ENCODE results near the gene PRDM16. TPM values are rescaled to one million over a fixed set of nuclear protein-coding genes. Genes with fewer than 3 reads are reported as not detected.

PRDM16 gene
- total and polyA plus RNA-seq, 2 of the 4 experiments (the other 2 are of a cell fraction) = 0.02 TPM; not detected in 1

- no peak for TF ChIP-seq MAFK (IDR thresholded peaks at IDR 0.05; ENCODE audit: low read depth, low read length)
Measured at GRCh38 chr1:3405974-3406867, 337.2 kb downstream of the PRDM16 start (continued).

- H4K20me1 ChIP-seq (ENCODE audit: insufficient read depth, low read length) = no peaks in the 10 kb centered on the region
- peaks cover 3% of the 10 kb centered on the region; the same call in 1 of the 2 replicates for H3K9me3 ChIP-seq (ENCODE audit: control insufficient read depth, insufficient read depth, low read length)
- no peaks in the 10 kb centered on the region; the same call in 1 of the 2 replicates for H3K27me3 ChIP-seq (ENCODE audit: control insufficient read depth, insufficient read depth, low read length)
- 88% methylated on average over 5 of the region's 12 CpGs; no CpG with 5 or more reads in 1 of the 2 experiments for WGBS, 2 experiments (ENCODE audit: extremely low coverage in 2 of 2, insufficient read length in 1 of 2)
- DNase-seq (no peak), ATAC-seq (ENCODE audit: low read depth) (no peak)
- no peak overlapping the region for H4K8ac ChIP-seq (ENCODE audit: low read depth in 2 of 2, low read length in 2 of 2)
- no peak for TF ChIP-seq FOS (IDR thresholded peaks at IDR 0.05; ENCODE audit: low read depth, low read length)
- TF ChIP-seq NFE2L2 (IDR thresholded peaks at IDR 0.05; ENCODE audit: low read depth, low read length) = no peak
- TF ChIP-seq MAFK (IDR thresholded peaks at IDR 0.05; ENCODE audit: low read depth, low read length) = no peak
- no peak for TF ChIP-seq POLR2A (IDR thresholded peaks at IDR 0.05; ENCODE audit: low read depth, low read length)
- TF ChIP-seq RAD21 (IDR thresholded peaks at IDR 0.05; ENCODE audit: low read length) = no peak
- TF ChIP-seq BHLHE40 (IDR thresholded peaks at IDR 0.05; ENCODE audit: low read depth, low read length) = no peak
- TF ChIP-seq USF2 (IDR thresholded peaks at IDR 0.05; ENCODE audit: low read depth, low read length) = no peak
- TF ChIP-seq RCOR1 (IDR thresholded peaks at IDR 0.05; ENCODE audit: insufficient replicate concordance, low read length) = no peak
- no peak for TF ChIP-seq CEBPB (IDR thresholded peaks at IDR 0.05; ENCODE audit: low read depth, low read length)
- no peak for TF ChIP-seq MXI1 (IDR thresholded peaks at IDR 0.05; ENCODE audit: borderline replicate concordance, low read depth, low read length)
- intact Hi-C loops (cut with micrococcal nuclease) = no loop called here
- no peak overlapping the region for H3K23ac ChIP-seq (ENCODE audit: low read depth, low read length)
- no peak overlapping the region for H4K91ac ChIP-seq (ENCODE audit: insufficient read depth, low read depth, low read length)
- no peaks in the 10 kb centered on the region for H3K79me1 ChIP-seq (ENCODE audit: low read depth in 1 of 2, low read length in 2 of 2)
- H3K4me1 ChIP-seq (ENCODE audit: control insufficient read depth, insufficient read depth, low read length) = peaks cover 2% of the 10 kb centered on the region; the same call in 1 of the 2 replicates
- no peaks in the 10 kb centered on the region for H3K36me3 ChIP-seq (ENCODE audit: control insufficient read depth, insufficient read depth, low read length)
- no peak overlapping the region for H2BK5ac ChIP-seq (ENCODE audit: low read depth, low read length, poor library complexity, severe bottlenecking)
- dilution Hi-C loops (cut with HindIII; ENCODE audit: low sequenced_read_pairs, unreplicated experiment) = no loop called here
- no peak overlapping the region for H3K9ac ChIP-seq (ENCODE audit: low read depth, low read length)
- no peak overlapping the region for H3K4me3 ChIP-seq (ENCODE audit: insufficient read depth, low read depth, low read length)
- no peak overlapping the region for H2BK20ac ChIP-seq (ENCODE audit: low read depth, low read length)
- no peak overlapping the region for H2BK120ac ChIP-seq (ENCODE audit: low read depth, low read length)
- POLR2A ChIA-PET (ENCODE audit: unreplicated experiment) = no interaction called here
- H3K9me1 ChIP-seq (ENCODE audit: insufficient read depth, low read length) = no peaks in the 10 kb centered on the region
- no peak overlapping the region for H2AK9ac ChIP-seq (replicated peaks; ENCODE audit: low read depth, low read length, poor library complexity)
- CTCF ChIA-PET = no interaction called here
- H3K4ac ChIP-seq (ENCODE audit: low read depth, low read length) = no peak overlapping the region
- no peak overlapping the region for H3K14ac ChIP-seq (replicated peaks; ENCODE audit: low read depth, low read length)
- H2BK15ac ChIP-seq (ENCODE audit: low read depth, low read length) = no peak overlapping the region
- no peak overlapping the region for H4K5ac ChIP-seq (ENCODE audit: low read depth, low read length)
- H3K27ac ChIP-seq (ENCODE audit: insufficient read depth, low read length) = no peak overlapping the region
- no peak overlapping the region for H3K18ac ChIP-seq (ENCODE audit: low read depth, low read length)
- H3K4me2 ChIP-seq (ENCODE audit: low read depth, low read length) = no peak overlapping the region
- in situ Hi-C loops (cut with MboI; ENCODE audit: low sequenced_read_pairs) = no loop called here
- no peak overlapping the region for H2AK5ac ChIP-seq (ENCODE audit: low read depth, low read length)
- no peak overlapping the region for H3K56ac ChIP-seq (ENCODE audit: extremely low read depth, insufficient read depth, low read length)
- BruUV-seq (replicated peaks) = no TSS peak
- no peak overlapping the region for H2AFZ ChIP-seq (replicated peaks; ENCODE audit: low read length, poor library complexity)
Measured at GRCh38 chr1:3407021-3407420, 338.0 kb downstream of the PRDM16 start.
